Astrocyte (in vitro differentiated cells and primary cell): ENCODE data around the gene ARV1. TPM values are rescaled to one million over a fixed set of nuclear protein-coding genes. Genes with fewer than 3 reads are reported as not detected.

Experiments
- DNase-seq: peaks from one replicate; pipeline ENCODE4 v3.0.0-alpha.2; 2010; ENCODE audit warnings: low read depth
- FAIRE-seq: peaks from 2 replicates; lab custom pipeline; 2011; peaks lifted over from hg19 to GRCh38; lab: Jason Lieb, UNC
- H2AFZ ChIP-seq: 2 replicates; pipeline ENCODE4 v1.6.0; 2012; ENCODE audit warnings: low read depth, low read length, inconsistent platforms
- H3K27ac ChIP-seq: 2 replicates; pipeline ENCODE4 v1.5.1; 2011; ENCODE audit warnings: low read depth, low read length, inconsistent platforms
- H3K27me3 ChIP-seq: 2 replicates; pipeline ENCODE4 v1.6.0; 2011; ENCODE audit warnings: low read length, inconsistent platforms; ENCODE audit not compliant: insufficient read depth
- H3K36me3 ChIP-seq: 2 replicates; pipeline ENCODE4 v1.5.1; 2011; ENCODE audit warnings: low read length, inconsistent platforms; ENCODE audit not compliant: insufficient read depth
- H3K4me1 ChIP-seq: 2 replicates; pipeline ENCODE4 v1.5.1; 2011; ENCODE audit warnings: low read length, inconsistent platforms; ENCODE audit not compliant: insufficient read depth
- H3K4me2 ChIP-seq: 2 replicates; pipeline ENCODE4 v1.6.0; 2012; ENCODE audit warnings: low read length, inconsistent platforms
- H3K4me3 ChIP-seq: 2 replicates; pipeline ENCODE4 v1.5.1; 2011; ENCODE audit warnings: low read depth, mild to moderate bottlenecking, low read length, inconsistent platforms; ENCODE audit not compliant: insufficient read depth
- H3K79me2 ChIP-seq: 2 replicates; pipeline ENCODE4 v1.6.0; 2012; ENCODE audit warnings: mild to moderate bottlenecking, low read length, inconsistent platforms; ENCODE audit not compliant: insufficient read depth
- H3K9ac ChIP-seq: 2 replicates; pipeline ENCODE4 v1.6.0; 2012; ENCODE audit warnings: mild to moderate bottlenecking, low read length, inconsistent platforms
- H3K9me3 ChIP-seq: 2 replicates; pipeline ENCODE4 v1.5.1; 2012; ENCODE audit warnings: low read depth, mild to moderate bottlenecking, low read length, inconsistent platforms; ENCODE audit not compliant: insufficient read depth
- H4K20me1 ChIP-seq: 2 replicates; pipeline ENCODE4 v1.6.0; 2012; ENCODE audit warnings: low read length, inconsistent platforms; ENCODE audit not compliant: insufficient read depth
- H3K27ac Mint-ChIP-seq: one replicate; pipeline ENCODE4 v1.8.0; 2021; ENCODE audit warnings: mild to moderate bottlenecking, mixed read lengths; ENCODE audit not compliant: unreplicated experiment
- H3K27me3 Mint-ChIP-seq: one replicate; pipeline ENCODE4 v1.8.0; 2021; ENCODE audit warnings: low read depth, mixed read lengths; ENCODE audit not compliant: unreplicated experiment
- H3K36me3 Mint-ChIP-seq: one replicate; pipeline ENCODE4 v1.8.0; 2021; ENCODE audit warnings: low read depth, mixed read lengths; ENCODE audit not compliant: unreplicated experiment
- H3K4me1 Mint-ChIP-seq: one replicate; pipeline ENCODE4 v1.8.0; 2021; ENCODE audit warnings: low read depth, mixed read lengths; ENCODE audit not compliant: unreplicated experiment
- H3K4me3 Mint-ChIP-seq: one replicate; pipeline ENCODE4 v1.8.0; 2021; ENCODE audit warnings: mild to moderate bottlenecking, moderate library complexity, mixed read lengths; ENCODE audit not compliant: unreplicated experiment
- H3K9me3 Mint-ChIP-seq: one replicate; pipeline ENCODE4 v1.8.0; 2021; ENCODE audit warnings: mild to moderate bottlenecking, mixed read lengths; ENCODE audit not compliant: unreplicated experiment
- CTCF ChIP-seq: IDR thresholded peaks from 2 replicates; pipeline ENCODE4 v1.5.1; 2011; ENCODE audit warnings: low read depth, mild to moderate bottlenecking, inconsistent platforms, low read length, moderate library complexity; ENCODE audit not compliant: insufficient read depth
- EZH2 ChIP-seq: IDR thresholded peaks from 2 replicates; pipeline ENCODE4 v1.6.1; 2012; ENCODE audit warnings: mild to moderate bottlenecking, low read length, inconsistent platforms; ENCODE audit not compliant: insufficient read depth
- total RNA-seq: library from RNA; stranded (reverse); gene quantifications from 2 replicates; pipeline ENCODE4 v1.2.1, GENCODE V29; 2021

Gene ARV1
- total RNA-seq, 1 donor from 2014 or later = 14.4 TPM

GRCh38 chr1:230964896-230965295, 14.0 kb upstream of the ARV1 start:
- no peaks in the 10 kb centered on the region for H4K20me1 ChIP-seq
- Mint-ChIP-seq H3K27ac (no peak overlapping the region), H3K27me3 (no peaks in the 10 kb centered on the region), H3K36me3 (peaks cover 4% of the 10 kb centered on the region), H3K9me3 (no peaks in the 10 kb centered on the region), H3K4me1 (peaks cover 6% of the 10 kb centered on the region), H3K4me3 (no peak overlapping the region)
- no peaks in the 10 kb centered on the region for H3K4me1 ChIP-seq
- no peak overlapping the region for H3K27ac ChIP-seq
- DNase-seq (no peak), FAIRE-seq (no peak)
- no peaks in the 10 kb centered on the region for H3K79me2 ChIP-seq
- no peak overlapping the region for H3K9ac ChIP-seq
- TF ChIP-seq CTCF (no peak), EZH2 (no peak)
- no peaks in the 10 kb centered on the region for H3K27me3 ChIP-seq
- no peak overlapping the region for H3K4me3 ChIP-seq
- no peak overlapping the region for H3K4me2 ChIP-seq
- H3K9me3 ChIP-seq = no peaks in the 10 kb centered on the region
- no peak overlapping the region for H2AFZ ChIP-seq
- H3K36me3 ChIP-seq = no peaks in the 10 kb centered on the region

GRCh38 chr1:230965535-230965934, 13.4 kb upstream of the ARV1 start:
- no peak for FAIRE-seq
- Mint-ChIP-seq H3K4me3 (no peak overlapping the region), H3K4me1 (peaks cover 6% of the 10 kb centered on the region), H3K36me3 (peaks cover 3% of the 10 kb centered on the region), H3K27me3 (no peaks in the 10 kb centered on the region), H3K9me3 (no peaks in the 10 kb centered on the region), H3K27ac (no peak overlapping the region)
- H3K9ac ChIP-seq = no peak overlapping the region
- no peaks in the 10 kb centered on the region for H3K4me1 ChIP-seq
- H3K9me3 ChIP-seq = no peaks in the 10 kb centered on the region
- H3K36me3 ChIP-seq = no peaks in the 10 kb centered on the region
- H3K79me2 ChIP-seq = peaks cover 3% of the 10 kb centered on the region
- no peak overlapping the region for H2AFZ ChIP-seq
- no peak overlapping the region for H3K27ac ChIP-seq
- no peak overlapping the region for H3K4me2 ChIP-seq
- no peaks in the 10 kb centered on the region for H3K27me3 ChIP-seq
- no peak for TF ChIP-seq CTCF
- no peak for TF ChIP-seq EZH2
- no peak for DNase-seq
- H4K20me1 ChIP-seq = no peaks in the 10 kb centered on the region
- H3K4me3 ChIP-seq = no peak overlapping the region

GRCh38 chr1:230966358-230966873, 12.5 kb upstream of the ARV1 start:
- H3K4me1 Mint-ChIP-seq = no peaks in the 10 kb centered on the region
- no peak for FAIRE-seq

More at GRCh38 chr1:230966358-230966873, 12.5 kb upstream of the ARV1 start:
- no peak overlapping the region for H3K4me2 ChIP-seq
- H3K4me3 Mint-ChIP-seq = no peak overlapping the region
- H3K27me3 Mint-ChIP-seq = no peaks in the 10 kb centered on the region
- no peaks in the 10 kb centered on the region for H3K9me3 ChIP-seq
- H3K4me3 ChIP-seq = no peak overlapping the region
- no peaks in the 10 kb centered on the region for H3K27me3 ChIP-seq
- no peaks in the 10 kb centered on the region for H4K20me1 ChIP-seq
- no peak overlapping the region for H2AFZ ChIP-seq
- H3K36me3 ChIP-seq = no peaks in the 10 kb centered on the region
- DNase-seq = no peak
- H3K79me2 ChIP-seq = peaks cover 3% of the 10 kb centered on the region
- no peaks in the 10 kb centered on the region for H3K9me3 Mint-ChIP-seq
- no peak overlapping the region for H3K27ac ChIP-seq
- TF ChIP-seq EZH2 (no peak), CTCF (no peak)
- H3K9ac ChIP-seq = no peak overlapping the region
- no peak overlapping the region for H3K27ac Mint-ChIP-seq
- no peaks in the 10 kb centered on the region for H3K4me1 ChIP-seq
- H3K36me3 Mint-ChIP-seq = no peaks in the 10 kb centered on the region
